ENCODE results near the gene CD3E. TPM values are rescaled to one million over a fixed set of nuclear protein-coding genes. Genes with fewer than 3 reads are reported as not detected.

The CD3E gene
- total RNA-seq, 1 donor from 2014 or later = 6.9 TPM

- TF ChIP-seq POLR2A (IDR thresholded peaks at IDR 0.05) (no peak), POLR2AphosphoS5 (IDR thresholded peaks at IDR 0.05; ENCODE audit: insufficient read depth in 1 of 2, low read depth in 1 of 2) (no peak), CTCF (IDR thresholded peaks at IDR 0.05) (no peak)
- DNase-seq (ENCODE audit: extremely low spot score in 2 of 2) = no peak
- no peaks in the 10 kb centered on the region for H3K36me3 ChIP-seq
- no peak overlapping the region for H3K4me3 ChIP-seq
- intact Hi-C loops (cut with DNase I) = no loop called here
- no peaks in the 10 kb centered on the region for H3K9me3 ChIP-seq
- no peaks in the 10 kb centered on the region for H3K27me3 ChIP-seq
- H3K27ac ChIP-seq = no peak overlapping the region
- peaks cover 6% of the 10 kb centered on the region for H3K4me1 ChIP-seq
Observed at GRCh38 chr11:118321386-118322082, 17.0 kb downstream of the CD3E start.

- no peak overlapping the region for H3K4me3 ChIP-seq
- intact Hi-C loops (cut with DNase I) = no loop called here
- no peak overlapping the region for H3K27ac ChIP-seq
- no peaks in the 10 kb centered on the region for H3K4me1 ChIP-seq
- H3K36me3 ChIP-seq = no peaks in the 10 kb centered on the region
- no peak for DNase-seq (ENCODE audit: extremely low spot score in 2 of 2)
- H3K9me3 ChIP-seq = no peaks in the 10 kb centered on the region
- no peak for TF ChIP-seq CTCF (IDR thresholded peaks at IDR 0.05)
- TF ChIP-seq POLR2AphosphoS5 (IDR thresholded peaks at IDR 0.05; ENCODE audit: insufficient read depth in 1 of 2, low read depth in 1 of 2) = no peak
- no peak for TF ChIP-seq POLR2A (IDR thresholded peaks at IDR 0.05)
- H3K27me3 ChIP-seq = no peaks in the 10 kb centered on the region
Observed at GRCh38 chr11:118322721-118323120, 18.2 kb downstream of the CD3E start.

GRCh38 chr11:118325283-118325682 is 20.8 kb downstream of the CD3E start:
- no peaks in the 10 kb centered on the region for H3K36me3 ChIP-seq
- no peaks in the 10 kb centered on the region for H3K4me1 ChIP-seq
- intact Hi-C loops (cut with DNase I) = no loop called here
- DNase-seq (ENCODE audit: extremely low spot score in 2 of 2) = no peak
- H3K4me3 ChIP-seq = no peak overlapping the region
- no peaks in the 10 kb centered on the region for H3K9me3 ChIP-seq
- H3K27me3 ChIP-seq = no peaks in the 10 kb centered on the region
- no peak overlapping the region for H3K27ac ChIP-seq
- no peak for TF ChIP-seq POLR2A (IDR thresholded peaks at IDR 0.05)
- no peak for TF ChIP-seq CTCF (IDR thresholded peaks at IDR 0.05)
- no peak for TF ChIP-seq POLR2AphosphoS5 (IDR thresholded peaks at IDR 0.05; ENCODE audit: insufficient read depth in 1 of 2, low read depth in 1 of 2)

GRCh38 chr11:118328745-118329144 is 24.2 kb downstream of the CD3E start:
- Histone ChIP-seq H3K27me3 (no peaks in the 10 kb centered on the region), H3K9me3 (no peaks in the 10 kb centered on the region), H3K27ac (no peak overlapping the region), H3K4me1 (no peaks in the 10 kb centered on the region), H3K4me3 (no peak overlapping the region), H3K36me3 (no peaks in the 10 kb centered on the region)
- intact Hi-C loops (cut with DNase I) = no loop called here
- TF ChIP-seq POLR2A (IDR thresholded peaks at IDR 0.05) (no peak), CTCF (IDR thresholded peaks at IDR 0.05) (no peak), POLR2AphosphoS5 (IDR thresholded peaks at IDR 0.05; ENCODE audit: insufficient read depth in 1 of 2, low read depth in 1 of 2) (no peak)
- DNase-seq (ENCODE audit: extremely low spot score in 2 of 2) = no peak

- Histone ChIP-seq H3K27ac (no peak overlapping the region), H3K27me3 (no peaks in the 10 kb centered on the region), H3K9me3 (no peaks in the 10 kb centered on the region), H3K4me1 (no peaks in the 10 kb centered on the region), H3K36me3 (no peaks in the 10 kb centered on the region), H3K4me3 (no peak overlapping the region)
- intact Hi-C loops (cut with DNase I) = no loop called here
- no peak for TF ChIP-seq POLR2AphosphoS5 (IDR thresholded peaks at IDR 0.05; ENCODE audit: insufficient read depth in 1 of 2, low read depth in 1 of 2)
- no peak for TF ChIP-seq POLR2A (IDR thresholded peaks at IDR 0.05)
- TF ChIP-seq CTCF (IDR thresholded peaks at IDR 0.05) = no peak
- no peak for DNase-seq (ENCODE audit: extremely low spot score in 2 of 2)
Observed at GRCh38 chr11:118334745-118335144, 30.2 kb downstream of the CD3E start.
